Common myeloid progenitor, CD34-positive (primary cell): ENCODE data around the gene IQUB.

Source experiments
- CTCF ChIA-PET: fragments of 350-600 bp; sonication (Branson Sonifier 250); formaldehyde crosslinking; loops from one replicate; lab custom pipeline; 2021; ENCODE audit warnings: antibody characterized with exemption; lab: Charles Lee
- POLR2A ChIA-PET: fragments of 350-600 bp; sonication (Branson Sonifier 250); formaldehyde crosslinking; loops from one replicate; lab custom pipeline; 2021; ENCODE audit warnings: antibody characterized with exemption; lab: Charles Lee
- DNase-seq, 3 donors: peaks; one replicate each; pipeline versions ENCODE4 v3.0.0 to v3.0.0-alpha.2; 2013
- H3K27ac ChIP-seq, 2 experiments: 1 replicate in 1 of 2; 2 replicates in 1 of 2; pipeline ENCODE4 v1.7.0; 2013; ENCODE audit warnings: inconsistent platforms in 2 of 2, low read length in 2 of 2, mild to moderate bottlenecking in 2 of 2, low read depth in 1 of 2, moderate library complexity in 1 of 2; ENCODE audit not compliant: severe bottlenecking in 2 of 2, insufficient read depth in 1 of 2, poor library complexity in 1 of 2
- H3K27me3 ChIP-seq, 5 experiments: replicated peaks in 2 of 5; 1 replicate in 3 of 5; 2 replicates in 2 of 5; pipeline versions ENCODE4 v1.6.1 to v1.7.0; 2013; ENCODE audit warnings: low read length in 4 of 5, mild to moderate bottlenecking in 2 of 5, moderate library complexity in 2 of 5, inconsistent platforms in 1 of 5; ENCODE audit not compliant: insufficient read depth in 5 of 5, control insufficient read depth in 4 of 5
- H3K36me3 ChIP-seq, 4 experiments: 1 replicate in 2 of 4; 2 replicates in 2 of 4; pipeline versions ENCODE4 v1.6.1 to v1.7.0; 2013; ENCODE audit warnings: low read length in 3 of 4, control low read depth in 1 of 4, mild to moderate bottlenecking in 1 of 4; ENCODE audit not compliant: control insufficient read depth in 4 of 4, insufficient read depth in 4 of 4
- H3K4me1 ChIP-seq, 4 experiments: 1 replicate in 3 of 4; 2 replicates in 1 of 4; pipeline versions ENCODE4 v1.6.1 to v1.7.1; 2013; ENCODE audit warnings: low read length in 3 of 4, mild to moderate bottlenecking in 3 of 4, control low read depth in 1 of 4, inconsistent platforms in 1 of 4, moderate library complexity in 1 of 4; ENCODE audit not compliant: control insufficient read depth in 4 of 4, insufficient read depth in 4 of 4; ENCODE audit errors: control extremely low read depth in 1 of 4
- H3K4me3 ChIP-seq, 7 experiments: 1 replicate in 4 of 7; 2 replicates in 3 of 7; pipeline versions ENCODE4 v1.5.1 to v1.7.0; 2013; ENCODE audit warnings: mild to moderate bottlenecking in 7 of 7, low read length in 6 of 7, moderate library complexity in 6 of 7, inconsistent platforms in 2 of 7, low read depth in 2 of 7, control low read depth in 1 of 7; ENCODE audit not compliant: insufficient read depth in 4 of 7, control insufficient read depth in 1 of 7; ENCODE audit errors: extremely low read depth in 1 of 7
- H3K9me3 ChIP-seq, 5 experiments: 1 replicate in 4 of 5; 2 replicates in 1 of 5; pipeline versions ENCODE4 v1.6.1 to v1.7.1; 2013; ENCODE audit warnings: low read length in 4 of 5, mild to moderate bottlenecking in 2 of 5, inconsistent platforms in 1 of 5, low read depth in 1 of 5, moderate library complexity in 1 of 5; ENCODE audit not compliant: control insufficient read depth in 4 of 5, insufficient read depth in 2 of 5; ENCODE audit errors: control extremely low read depth in 1 of 5
- WGBS: methylation state at CpG from one replicate; pipeline ENCODE4 v1.1.5; 2013; ENCODE audit not compliant: insufficient coverage; 5-methylcytosine and 5-hydroxymethylcytosine counted together

The IQUB gene

DNA sequence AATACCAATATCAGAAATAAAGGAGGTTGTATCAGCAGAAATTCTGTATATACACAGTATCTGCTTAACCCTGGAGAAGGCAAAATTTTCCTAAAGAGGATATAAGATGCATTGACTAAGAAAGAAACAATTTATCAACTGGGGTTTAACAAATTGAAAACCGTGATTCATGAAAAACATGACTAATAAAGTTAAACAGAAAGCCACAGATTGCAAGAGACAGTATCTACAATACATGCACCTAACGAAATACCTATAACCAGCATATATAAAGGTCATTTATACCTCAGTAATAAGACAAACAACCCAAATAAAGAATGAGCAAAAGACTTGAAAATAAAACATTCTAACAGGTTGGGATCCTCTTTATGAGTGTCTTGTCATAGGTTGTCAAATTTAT, 101.8 kb downstream of the IQUB start:
- WGBS, result no CpG with 5 or more reads among the region's 2 CpGs
- no peaks in the 10 kb centered on the region for H3K9me3 ChIP-seq
- no peak overlapping the region for H3K4me3 ChIP-seq
- no peaks in the 10 kb centered on the region for H3K27me3 ChIP-seq
- ChIA-PET POLR2A (no interaction called here), CTCF (no interaction called here)
- H3K4me1 ChIP-seq, result no peaks in the 10 kb centered on the region
- H3K36me3 ChIP-seq, result no peaks in the 10 kb centered on the region
- H3K27ac ChIP-seq, result no peak overlapping the region
- DNase-seq, result no peak

DNA sequence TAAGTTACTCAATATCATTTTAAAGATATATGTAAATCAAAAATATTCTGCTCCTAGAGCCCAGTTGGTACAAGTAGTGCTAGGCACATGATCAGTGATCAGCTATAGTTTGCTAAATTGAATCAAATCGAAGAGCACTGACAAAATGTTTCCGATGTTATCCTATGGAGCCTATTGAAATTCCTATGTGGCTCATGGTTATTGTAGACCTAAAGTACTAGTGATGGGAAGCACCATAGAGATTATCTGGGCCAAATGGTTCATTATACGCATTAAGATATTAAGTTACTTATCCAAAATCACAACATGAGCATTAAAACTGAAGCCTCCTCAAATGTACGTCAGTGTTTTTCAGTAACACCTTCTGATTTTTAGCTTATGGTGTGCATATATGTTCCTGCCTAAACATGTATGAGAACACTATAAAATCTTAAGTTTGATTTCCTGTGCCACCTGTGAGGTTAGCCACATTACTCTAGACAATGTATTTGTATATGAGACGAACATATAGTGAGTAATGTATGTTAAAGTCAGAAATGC, 103.2 kb downstream of the IQUB start:
- no peak for DNase-seq
- H3K9me3 ChIP-seq, result no peaks in the 10 kb centered on the region
- H3K27ac ChIP-seq, result no peak overlapping the region
- H3K36me3 ChIP-seq, result no peaks in the 10 kb centered on the region
- H3K27me3 ChIP-seq, result no peaks in the 10 kb centered on the region
- no peak overlapping the region for H3K4me3 ChIP-seq
- ChIA-PET CTCF (no interaction called here), POLR2A (no interaction called here)
- H3K4me1 ChIP-seq, result no peaks in the 10 kb centered on the region
- WGBS, result 97% methylated on average over 5 of the region's 5 CpGs

DNA sequence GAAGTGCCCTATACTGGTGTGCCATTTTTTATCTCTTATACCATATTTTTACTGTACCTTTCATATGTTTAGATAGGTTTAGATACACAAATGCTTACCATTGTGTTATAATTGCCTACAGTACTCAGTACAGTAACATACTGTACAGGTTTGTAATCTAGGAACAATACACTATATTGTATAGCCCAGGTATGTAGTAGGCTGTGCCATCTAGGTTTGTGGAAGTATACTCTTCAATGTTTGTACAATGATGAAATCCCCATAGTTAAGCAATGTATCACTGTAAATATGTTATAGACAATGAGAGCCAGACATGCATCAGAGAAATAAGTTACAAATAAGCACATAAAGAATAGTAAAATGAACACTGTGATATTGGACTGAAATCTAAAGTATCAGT, 109.1 kb downstream of the IQUB start:
- ChIA-PET POLR2A (no interaction called here), CTCF (no interaction called here)

DNA sequence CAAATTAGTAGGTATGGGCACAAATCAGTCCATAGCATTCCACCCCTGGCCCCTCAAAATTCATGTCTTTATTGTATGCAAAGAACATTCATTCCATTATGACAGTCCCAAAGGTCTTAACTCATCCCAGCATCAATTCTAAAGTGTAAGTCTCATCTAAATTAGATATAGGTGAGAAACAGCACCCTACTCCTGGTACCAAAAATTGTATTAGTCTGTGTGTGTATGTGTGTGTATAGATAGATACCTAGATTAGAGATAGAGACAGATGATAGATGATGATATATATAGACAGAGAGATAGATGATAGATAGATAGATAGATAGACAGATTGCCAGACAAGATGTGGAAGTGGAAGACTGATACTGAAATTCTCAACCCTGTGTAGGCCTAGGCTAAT, 109.9 kb downstream of the IQUB start:
- Histone ChIP-seq H3K36me3 (no peaks in the 10 kb centered on the region), H3K27ac (no peak overlapping the region), H3K4me1 (no peaks in the 10 kb centered on the region), H3K4me3 (no peak overlapping the region), H3K9me3 (peaks cover 0 to 10% (median 0%) of the 10 kb centered on the region in 5 experiments), H3K27me3 (no peaks in the 10 kb centered on the region)
- POLR2A ChIA-PET, result no interaction called here
- no peak for DNase-seq
- CTCF ChIA-PET, result no interaction called here

More for the DNA sequence above, 109.1 kb downstream of the IQUB start:
- Histone ChIP-seq H3K27ac (no peak overlapping the region), H3K4me1 (no peaks in the 10 kb centered on the region), H3K27me3 (no peaks in the 10 kb centered on the region), H3K9me3 (peaks cover 0 to 10% (median 0%) of the 10 kb centered on the region in 5 experiments), H3K4me3 (no peak overlapping the region), H3K36me3 (no peaks in the 10 kb centered on the region)
- DNase-seq, result no peak

DNA sequence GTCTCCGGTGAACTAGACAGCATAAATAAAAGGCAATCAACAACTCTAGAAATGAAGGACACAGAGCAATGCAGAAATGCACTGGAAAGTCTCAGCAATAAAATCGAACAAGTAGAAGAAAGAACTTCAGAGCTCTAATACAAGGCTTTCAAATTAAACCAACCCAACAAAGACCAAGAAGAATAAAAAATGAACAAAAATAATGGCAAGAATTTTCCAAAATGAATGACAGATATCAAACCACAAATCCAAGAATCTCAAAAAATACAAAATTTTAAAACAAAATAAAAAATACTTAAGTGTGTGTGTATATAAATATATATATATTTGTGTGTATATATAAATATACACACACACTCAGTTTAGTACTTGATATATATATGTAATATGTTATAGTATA, 110.8 kb downstream of the IQUB start:
- DNase-seq, result no peak
- CTCF ChIA-PET, result no interaction called here
- WGBS, result no CpG with 5 or more reads among the region's 2 CpGs
- no peaks in the 10 kb centered on the region for H3K27me3 ChIP-seq
- H3K4me1 ChIP-seq, result no peaks in the 10 kb centered on the region
- no peaks in the 10 kb centered on the region for H3K36me3 ChIP-seq
- H3K9me3 ChIP-seq, result peaks cover 0 to 10% (median 1%) of the 10 kb centered on the region in 5 experiments
- no peak overlapping the region for H3K27ac ChIP-seq
- H3K4me3 ChIP-seq, result no peak overlapping the region
- POLR2A ChIA-PET, result no interaction called here

DNA sequence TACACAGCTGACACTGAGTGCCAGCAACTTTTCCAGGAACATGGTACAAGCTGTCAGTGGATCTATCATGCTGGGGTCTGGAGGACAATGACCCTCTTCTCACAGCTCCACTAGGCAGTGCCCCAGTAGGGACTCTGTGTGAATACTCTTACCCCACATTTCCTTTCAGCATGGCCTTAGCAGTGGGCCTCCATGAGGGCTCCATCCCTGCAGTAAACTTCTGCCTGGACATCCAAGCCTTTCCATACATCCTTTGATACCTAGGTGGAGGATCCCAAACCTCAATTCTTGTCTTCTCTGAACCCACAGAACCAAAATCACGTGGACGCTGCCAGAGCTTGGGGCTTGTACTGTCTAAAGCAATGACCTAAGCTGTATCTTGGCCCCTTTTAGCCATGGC, 116.8 kb downstream of the IQUB start:
- no peaks in the 10 kb centered on the region for H3K36me3 ChIP-seq
- ChIA-PET CTCF (no interaction called here), POLR2A (interaction anchor here (0.6 kb wide), 1 partner anchor 44 kb away, joined by 3 read pairs; no protein-coding TSS in a partner anchor)
- H3K27me3 ChIP-seq, result no peaks in the 10 kb centered on the region
- H3K4me1 ChIP-seq, result peaks cover 0 to 10% (median 4%) of the 10 kb centered on the region in 4 experiments
- 96% methylated on average over 2 of the region's 2 CpGs for WGBS
- peaks cover 0 to 14% (median 13%) of the 10 kb centered on the region in 5 experiments for H3K9me3 ChIP-seq
- no peak overlapping the region for H3K27ac ChIP-seq
- peak in 2 of 3 donors; percentile 4 to 6 for DNase-seq
- no peak overlapping the region for H3K4me3 ChIP-seq

DNA sequence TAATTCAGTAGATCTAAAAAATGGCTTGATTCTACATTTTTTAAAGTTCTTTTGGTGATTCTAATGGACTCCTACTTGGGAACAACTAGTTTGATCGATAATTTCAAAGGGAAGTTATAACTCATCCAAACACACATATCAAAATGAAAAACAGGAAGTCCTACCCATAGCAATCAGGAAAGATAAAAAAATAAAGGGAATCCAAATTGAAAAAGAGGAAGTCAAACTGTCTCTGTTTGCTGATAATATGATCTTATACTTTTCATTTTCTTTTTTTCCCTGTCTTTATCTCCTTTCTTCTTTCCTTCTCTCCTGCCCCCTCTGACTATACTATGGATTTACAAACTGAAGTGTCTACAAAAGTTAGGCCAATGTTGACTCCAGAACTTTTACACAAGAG, 118.8 kb downstream of the IQUB start:
- ChIA-PET POLR2A (no interaction called here), CTCF (no interaction called here)
- H3K36me3 ChIP-seq, result no peaks in the 10 kb centered on the region
- no peaks in the 10 kb centered on the region for H3K27me3 ChIP-seq
- WGBS, result no CpG with 5 or more reads among the region's 1 CpG
- H3K4me3 ChIP-seq, result no peak overlapping the region
- H3K9me3 ChIP-seq, result peaks cover 0 to 14% (median 10%) of the 10 kb centered on the region in 5 experiments
- H3K4me1 ChIP-seq, result peaks cover 0 to 10% (median 4%) of the 10 kb centered on the region in 4 experiments
- H3K27ac ChIP-seq, result no peak overlapping the region
- DNase-seq, result peak; percentile 7 to 9 (median 9)
